ENCODE results near the gene BTNL2.

- TF ChIP-seq TAF1 (CRISPR knock-in tag; IDR thresholded peaks at IDR 0.05) (no peak), TCF12 (IDR thresholded peaks at IDR 0.05) (no peak), TCF12 (CRISPR knock-in tag; IDR thresholded peaks at IDR 0.05) (no peak)
Observed at GRCh38 chr6:32415521-32416019, 8.6 kb upstream of the BTNL2 start.
